Endothelial cell of umbilical vein (primary cell): ENCODE data around the gene NEDD4L.

Source experiments
- CTCF ChIP-seq, 2 donors: IDR thresholded peaks; 1 replicate in 1 of 2; 2 replicates in 1 of 2; pipeline ENCODE4 v1.5.1; 2011; ENCODE audit warnings: low read length in 2 of 2, mild to moderate bottlenecking in 2 of 2, moderate library complexity in 2 of 2, control low read depth in 1 of 2, inconsistent platforms in 1 of 2, low read depth in 1 of 2; ENCODE audit not compliant: insufficient read depth in 1 of 2; ENCODE audit errors: extremely low read depth in 1 of 2
- MAX ChIP-seq: IDR thresholded peaks from 2 replicates; pipeline ENCODE4 v1.6.1; 2011; ENCODE audit not compliant: insufficient read depth, insufficient read length

- TF ChIP-seq CTCF (IDR thresholded peaks at IDR 0.05; ENCODE audit: extremely low read depth in 1 of 2, insufficient read depth in 1 of 2, low read depth in 1 of 2, low read length in 2 of 2) (no peak), MAX (no peak)
These were observed 190.3 kb downstream of the NEDD4L start for GRCh38 chr18:58234359-58234741.
